BLaER1 (cell line): ENCODE results near the gene SLC22A17.

Experiments used
- H3K27ac ChIP-seq: shearing (Covaris generic); formaldehyde crosslinking; 2 replicates; pipeline ENCODE4 v1.8.1; 2022
- H3K27me3 ChIP-seq: shearing (Covaris generic); formaldehyde crosslinking; 2 replicates; pipeline ENCODE4 v1.8.1; 2022
- H3K36me3 ChIP-seq: shearing (Covaris generic); formaldehyde crosslinking; 2 replicates; pipeline ENCODE4 v1.8.1; 2022
- H3K4me1 ChIP-seq: shearing (Covaris generic); formaldehyde crosslinking; 2 replicates; pipeline ENCODE4 v1.8.1; 2022
- H3K4me2 ChIP-seq: shearing (Covaris generic); formaldehyde crosslinking; 2 replicates; pipeline ENCODE4 v1.8.1; 2022
- H3K4me3 ChIP-seq: shearing (Covaris generic); formaldehyde crosslinking; 2 replicates; pipeline ENCODE4 v1.8.1; 2022
- H3K9ac ChIP-seq: shearing (Covaris generic); formaldehyde crosslinking; 2 replicates; pipeline ENCODE4 v1.8.1; 2022
- H3K9me3 ChIP-seq: shearing (Covaris generic); formaldehyde crosslinking; 2 replicates; pipeline ENCODE4 v1.8.1; 2022
- H4K20me1 ChIP-seq: shearing (Covaris generic); formaldehyde crosslinking; 2 replicates; pipeline ENCODE4 v1.8.1; 2022
- Cebpa-rat ChIP-seq: shearing (Covaris generic); IDR thresholded peaks from 2 replicates; pipeline ENCODE4 v1.8.1; 2022

SLC22A17 gene

GRCh38 chr14:23376482-23377197 is 24.0 kb upstream of the SLC22A17 start, which contains the start of gene CMTM5:
Gene CMTM5 (plus strand): TSS chr14:23377046. CDS start chr14:23377252, 206 bp downstream.
- Histone ChIP-seq H3K4me3 (0 out of 2 replicates have a peak within 1 kb of the TSS, but pooled peaks have one; percentile 32), H3K27ac (peak within 1 kb of the TSS; percentile 73), H3K9me3 (no peaks in the 10 kb centered on the region), H4K20me1 (no peaks in the 10 kb centered on the region), H3K27me3 (no peaks in the 10 kb centered on the region; the same call in 1 of the 2 replicates), H3K9ac (peak within 1 kb of the TSS; percentile 54; the same call in 1 of the 2 replicates), H3K4me1 (peaks cover 56% of the 10 kb centered on the region), H3K36me3 (no peaks in the 10 kb centered on the region), H3K4me2 (peak within 1 kb of the TSS; percentile 92)
- no peak for TF ChIP-seq Cebpa-rat

- Histone ChIP-seq H3K4me3 (no peak overlapping the region), H3K9ac (no peak overlapping the region), H4K20me1 (no peaks in the 10 kb centered on the region), H3K36me3 (no peaks in the 10 kb centered on the region), H3K4me2 (no peak overlapping the region), H3K27me3 (no peaks in the 10 kb centered on the region), H3K4me1 (peaks cover 49% of the 10 kb centered on the region), H3K27ac (no peak overlapping the region), H3K9me3 (no peaks in the 10 kb centered on the region)
- TF ChIP-seq Cebpa-rat, result no peak
Measured at GRCh38 chr14:23375527-23376251, 23.0 kb upstream of the SLC22A17 start.

GRCh38 chr14:23373041-23373440 is 20.4 kb upstream of the SLC22A17 start:
- Histone ChIP-seq H3K27ac (no peak overlapping the region), H3K27me3 (no peaks in the 10 kb centered on the region), H4K20me1 (no peaks in the 10 kb centered on the region), H3K36me3 (no peaks in the 10 kb centered on the region), H3K4me1 (peaks cover 27% of the 10 kb centered on the region), H3K9ac (no peak overlapping the region), H3K4me3 (no peak overlapping the region), H3K4me2 (no peak overlapping the region), H3K9me3 (no peaks in the 10 kb centered on the region)
- no peak for TF ChIP-seq Cebpa-rat

GRCh38 chr14:23372509-23372908 is 19.8 kb upstream of the SLC22A17 start, which contains the start of gene IL25:
Gene IL25 (plus strand): TSS chr14:23372809.
- Histone ChIP-seq H3K4me1 (peaks cover 22% of the 10 kb centered on the region), H3K36me3 (no peaks in the 10 kb centered on the region), H3K27me3 (no peaks in the 10 kb centered on the region), H3K27ac (no peak within 1 kb of the TSS), H3K4me2 (no peak within 1 kb of the TSS), H3K9me3 (no peaks in the 10 kb centered on the region), H3K9ac (no peak within 1 kb of the TSS), H3K4me3 (no peak within 1 kb of the TSS), H4K20me1 (no peaks in the 10 kb centered on the region)
- TF ChIP-seq Cebpa-rat, result no peak

- Histone ChIP-seq H3K27ac (no peak overlapping the region), H3K4me2 (no peak overlapping the region), H4K20me1 (no peaks in the 10 kb centered on the region), H3K9me3 (no peaks in the 10 kb centered on the region), H3K4me3 (no peak overlapping the region), H3K36me3 (no peaks in the 10 kb centered on the region), H3K9ac (no peak overlapping the region), H3K4me1 (peaks cover 15% of the 10 kb centered on the region), H3K27me3 (no peaks in the 10 kb centered on the region)
- TF ChIP-seq Cebpa-rat, result no peak
Measured at GRCh38 chr14:23371865-23372264, 19.2 kb upstream of the SLC22A17 start.

- no peak for TF ChIP-seq Cebpa-rat
- H3K27me3 ChIP-seq, result peaks cover 9% of the 10 kb centered on the region; the same call in 1 of the 2 replicates
Measured at GRCh38 chr14:23370221-23370620, 17.5 kb upstream of the SLC22A17 start.

GRCh38 chr14:23366426-23366921 is 13.8 kb upstream of the SLC22A17 start:
- H3K4me2 ChIP-seq, result no peak overlapping the region
- no peaks in the 10 kb centered on the region for H3K36me3 ChIP-seq
- peaks cover 10% of the 10 kb centered on the region for H3K9me3 ChIP-seq
- peaks cover 10% of the 10 kb centered on the region; the same call in 1 of the 2 replicates for H3K4me1 ChIP-seq
- H3K27me3 ChIP-seq, result peaks cover 23% of the 10 kb centered on the region
- no peak overlapping the region for H3K27ac ChIP-seq
- H4K20me1 ChIP-seq, result no peaks in the 10 kb centered on the region
- no peak for TF ChIP-seq Cebpa-rat
- no peak overlapping the region for H3K4me3 ChIP-seq
- no peak overlapping the region for H3K9ac ChIP-seq

More at GRCh38 chr14:23370221-23370620, 17.5 kb upstream of the SLC22A17 start:
- H3K9ac ChIP-seq, result no peak overlapping the region
- no peak overlapping the region for H3K4me2 ChIP-seq
- H3K27ac ChIP-seq, result no peak overlapping the region
- H3K9me3 ChIP-seq, result peaks cover 7% of the 10 kb centered on the region
- H4K20me1 ChIP-seq, result no peaks in the 10 kb centered on the region
- no peaks in the 10 kb centered on the region for H3K36me3 ChIP-seq
- H3K4me1 ChIP-seq, result no peaks in the 10 kb centered on the region
- no peak overlapping the region for H3K4me3 ChIP-seq

- H3K4me2 ChIP-seq, result no peak overlapping the region
- TF ChIP-seq Cebpa-rat, result no peak
- H3K27ac ChIP-seq, result no peak overlapping the region
- peaks cover 10% of the 10 kb centered on the region for H3K9me3 ChIP-seq
- H3K4me1 ChIP-seq, result peaks cover 10% of the 10 kb centered on the region; the same call in 1 of the 2 replicates
- H3K36me3 ChIP-seq, result no peaks in the 10 kb centered on the region
- H3K9ac ChIP-seq, result no peak overlapping the region
- no peaks in the 10 kb centered on the region for H4K20me1 ChIP-seq
- H3K27me3 ChIP-seq, result peaks cover 23% of the 10 kb centered on the region
- H3K4me3 ChIP-seq, result no peak overlapping the region
Measured at GRCh38 chr14:23365732-23366425, 13.2 kb upstream of the SLC22A17 start.

GRCh38 chr14:23365036-23365731 is 12.5 kb upstream of the SLC22A17 start, which contains the start of gene EFS:
Gene EFS (minus strand): TSS chr14:23365172. CDS start chr14:23365025, 147 bp downstream.
- Histone ChIP-seq H3K36me3 (no peaks in the 10 kb centered on the region), H3K27ac (no peak within 1 kb of the TSS), H3K4me2 (no peak within 1 kb of the TSS), H3K4me1 (peaks cover 10% of the 10 kb centered on the region; the same call in 1 of the 2 replicates), H3K27me3 (peaks cover 23% of the 10 kb centered on the region), H4K20me1 (no peaks in the 10 kb centered on the region), H3K4me3 (no peak within 1 kb of the TSS), H3K9ac (no peak within 1 kb of the TSS), H3K9me3 (peaks cover 10% of the 10 kb centered on the region)
- TF ChIP-seq Cebpa-rat, result no peak
